HEK293 (cell line): ENCODE data around the gene CACNA2D1.

Source experiments
- CTCF ChIA-PET: fragments of 350-600 bp; formaldehyde crosslinking; extraction: SDS; loops from one replicate; lab custom pipeline; 2021; ENCODE audit warnings: antibody characterized with exemption; lab: Yijun Ruan, JAX
- POLR2A ChIA-PET: fragments of 300-600 bp; formaldehyde crosslinking; extraction: SDS; loops from one replicate; lab custom pipeline; 2020; ENCODE audit warnings: antibody characterized with exemption, inconsistent platforms; lab: Yijun Ruan, JAX
- H3K27ac ChIP-seq: fragments of 200-500 bp; sonication (Bioruptor generic); 2 replicates; pipeline ENCODE4 v1.5.1; 2014; ENCODE audit warnings: low read depth, low read length, control low read depth, inconsistent platforms; ENCODE audit errors: extremely low read depth
- H3K36me3 ChIP-seq, 2 experiments: fragments of 200-500 bp in 1 of 2; sonication (Bioruptor generic) in 1 of 2; 1 replicate in 1 of 2; 2 replicates in 1 of 2; pipeline ENCODE4 v1.5.1; 2014 to 2017; ENCODE audit warnings: inconsistent platforms in 2 of 2, low read length in 2 of 2; ENCODE audit not compliant: control insufficient read depth in 2 of 2, insufficient read depth in 1 of 2
- H3K4me1 ChIP-seq: fragments of 200-500 bp; sonication (Bioruptor generic); 2 replicates; pipeline ENCODE4 v1.5.1; 2014; ENCODE audit warnings: mild to moderate bottlenecking, low read length, inconsistent platforms; ENCODE audit not compliant: control insufficient read depth, insufficient read depth
- H3K4me3 ChIP-seq: 2 replicates; pipeline ENCODE4 v1.5.1; 2011; ENCODE audit warnings: low read depth, mild to moderate bottlenecking, control low read depth, low read length, moderate library complexity
- H3K9me3 ChIP-seq: fragments of 200-500 bp; sonication (Bioruptor generic); 2 replicates; pipeline ENCODE4 v1.5.1; 2014; ENCODE audit warnings: low read depth, low read length, inconsistent platforms; ENCODE audit not compliant: control insufficient read depth, insufficient read depth
- GLI4 ChIP-seq: fragments of 450-650 bp; formaldehyde crosslinking; IDR thresholded peaks from 2 replicates; pipeline ENCODE4 v1.5.1; 2016; ENCODE audit warnings: missing biosample characterization, missing genetic modification characterization
- IKZF3 ChIP-seq: fragments of 450-650 bp; IDR thresholded peaks from 2 replicates; pipeline ENCODE4 v1.5.0; 2018; ENCODE audit warnings: missing biosample characterization, mild to moderate bottlenecking, missing genetic modification characterization, moderate library complexity
- KLF16 ChIP-seq: fragments of 450-650 bp; formaldehyde crosslinking; IDR thresholded peaks from 2 replicates; pipeline ENCODE4 v1.5.1; 2017; ENCODE audit warnings: missing biosample characterization, missing genetic modification characterization
- PRDM10 ChIP-seq: fragments of 450-650 bp; formaldehyde crosslinking; IDR thresholded peaks from 2 replicates; pipeline ENCODE4 v1.5.1; 2016; ENCODE audit warnings: missing biosample characterization, missing genetic modification characterization
- RBAK ChIP-seq: fragments of 450-650 bp; formaldehyde crosslinking; IDR thresholded peaks from 2 replicates; pipeline ENCODE4 v1.5.1; 2016; ENCODE audit warnings: missing biosample characterization, missing genetic modification characterization
- SP7 ChIP-seq: fragments of 450-650 bp; formaldehyde crosslinking; IDR thresholded peaks from 2 replicates; pipeline ENCODE4 v1.5.1; 2016; ENCODE audit warnings: missing biosample characterization, missing genetic modification characterization
- WT1 ChIP-seq: fragments of 450-650 bp; formaldehyde crosslinking; IDR thresholded peaks from 2 replicates; pipeline ENCODE4 v1.5.1; 2016; ENCODE audit warnings: missing biosample characterization, missing genetic modification characterization
- ZNF121 ChIP-seq: fragments of 450-650 bp; formaldehyde crosslinking; IDR thresholded peaks from 2 replicates; pipeline ENCODE4 v1.5.1; 2016; ENCODE audit warnings: missing biosample characterization, missing genetic modification characterization
- ZNF18 ChIP-seq: fragments of 450-650 bp; formaldehyde crosslinking; IDR thresholded peaks from 2 replicates; pipeline ENCODE4 v1.5.1; 2016; ENCODE audit warnings: missing biosample characterization, missing genetic modification characterization
- ZNF335 ChIP-seq: fragments of 450-650 bp; formaldehyde crosslinking; conservative IDR thresholded peaks from 2 replicates; pipeline ENCODE4 v1.5.1; 2016; ENCODE audit warnings: missing biosample characterization, missing genetic modification characterization
- ZNF362 ChIP-seq: fragments of 450-650 bp; formaldehyde crosslinking; IDR thresholded peaks from 2 replicates; pipeline ENCODE4 v1.5.1; 2016; ENCODE audit warnings: missing biosample characterization, missing genetic modification characterization
- ZNF404 ChIP-seq: fragments of 450-650 bp; formaldehyde crosslinking; IDR thresholded peaks from 2 replicates; pipeline ENCODE4 v1.5.1; 2017; ENCODE audit warnings: missing biosample characterization, missing genetic modification characterization
- ZNF416 ChIP-seq: fragments of 450-650 bp; formaldehyde crosslinking; IDR thresholded peaks from 2 replicates; pipeline ENCODE4 v1.5.1; 2016; ENCODE audit warnings: missing biosample characterization, missing genetic modification characterization
- ZNF426 ChIP-seq: fragments of 450-650 bp; formaldehyde crosslinking; IDR thresholded peaks from 2 replicates; pipeline ENCODE4 v1.5.1; 2017; ENCODE audit warnings: missing biosample characterization, missing genetic modification characterization, mild to moderate bottlenecking, inconsistent platforms, moderate library complexity
- ZNF449 ChIP-seq: fragments of 450-650 bp; formaldehyde crosslinking; IDR thresholded peaks from 2 replicates; pipeline ENCODE4 v1.5.1; 2017; ENCODE audit warnings: missing biosample characterization, mild to moderate bottlenecking, missing genetic modification characterization, moderate library complexity
- ZNF513 ChIP-seq: fragments of 450-650 bp; IDR thresholded peaks from 2 replicates; pipeline ENCODE4 v1.5.1; 2018; ENCODE audit warnings: missing biosample characterization, missing genetic modification characterization
- ZNF530 ChIP-seq: fragments of 450-650 bp; formaldehyde crosslinking; IDR thresholded peaks from 2 replicates; pipeline ENCODE4 v1.5.1; 2016; ENCODE audit warnings: low read depth, missing biosample characterization, missing genetic modification characterization
- ZNF561 ChIP-seq: fragments of 450-650 bp; IDR thresholded peaks from 2 replicates; pipeline ENCODE4 v1.5.1; 2018; ENCODE audit warnings: missing biosample characterization, missing genetic modification characterization, borderline replicate concordance
- ZNF610 ChIP-seq: fragments of 450-650 bp; formaldehyde crosslinking; IDR thresholded peaks from 2 replicates; pipeline ENCODE4 v1.5.1; 2016; ENCODE audit warnings: missing biosample characterization, missing genetic modification characterization, borderline replicate concordance
- ZNF785 ChIP-seq: fragments of 450-650 bp; formaldehyde crosslinking; IDR thresholded peaks from 2 replicates; pipeline ENCODE4 v1.5.1; 2016; ENCODE audit warnings: missing biosample characterization, missing genetic modification characterization
- ZNF791 ChIP-seq: fragments of 450-650 bp; formaldehyde crosslinking; IDR thresholded peaks from 2 replicates; pipeline ENCODE4 v1.5.1; 2016; ENCODE audit warnings: missing biosample characterization, missing genetic modification characterization
- ZXDB ChIP-seq: fragments of 450-650 bp; formaldehyde crosslinking; IDR thresholded peaks from 2 replicates; pipeline ENCODE4 v1.5.1; 2016; ENCODE audit warnings: missing biosample characterization, missing genetic modification characterization

The CACNA2D1 gene

GRCh38 chr7:82081644-82082224 is 361.8 kb downstream of the CACNA2D1 start (continued):
- no peak for TF ChIP-seq ZNF121 (tag by site-specific recombination)
- TF ChIP-seq GLI4 (tag by site-specific recombination) = no peak

GRCh38 chr7:82080254-82080927 is 363.2 kb downstream of the CACNA2D1 start:
- H3K4me1 ChIP-seq = no peaks in the 10 kb centered on the region
- no peak overlapping the region for H3K4me3 ChIP-seq
- CTCF ChIA-PET = interaction anchor here (0.7 to 0.9 kb wide), 2 partner anchors 392 to 525 kb away, joined by 3 read pairs; no protein-coding TSS in a partner anchor
- H3K9me3 ChIP-seq = no peaks in the 10 kb centered on the region
- POLR2A ChIA-PET = no interaction called here
- H3K27ac ChIP-seq = no peak overlapping the region
- no peaks in the 10 kb centered on the region for H3K36me3 ChIP-seq
- TF ChIP-seq ZNF530 (no peak), ZNF404 (tag by site-specific recombination) (no peak), WT1 (tag by site-specific recombination) (no peak), ZXDB (tag by site-specific recombination) (no peak), ZNF18 (tag by site-specific recombination) (no peak), ZNF426 (tag by site-specific recombination) (no peak), ZNF610 (tag by site-specific recombination) (no peak), ZNF513 (tag by site-specific recombination) (no peak), SP7 (tag by site-specific recombination) (no peak), ZNF362 (tag by site-specific recombination) (no peak), PRDM10 (no peak), KLF16 (tag by site-specific recombination) (no peak), ZNF791 (tag by site-specific recombination) (no peak), ZNF335 (tag by site-specific recombination) (no peak), ZNF561 (tag by site-specific recombination) (no peak), RBAK (tag by site-specific recombination) (no peak), ZNF449 (tag by site-specific recombination) (no peak), IKZF3 (tag by site-specific recombination) (no peak), ZNF785 (tag by site-specific recombination) (no peak), ZNF416 (tag by site-specific recombination) (no peak)
- TF ChIP-seq, all 188 proteins: peak for 0
